ENCODE results near the gene KCTD11.

DNA sequence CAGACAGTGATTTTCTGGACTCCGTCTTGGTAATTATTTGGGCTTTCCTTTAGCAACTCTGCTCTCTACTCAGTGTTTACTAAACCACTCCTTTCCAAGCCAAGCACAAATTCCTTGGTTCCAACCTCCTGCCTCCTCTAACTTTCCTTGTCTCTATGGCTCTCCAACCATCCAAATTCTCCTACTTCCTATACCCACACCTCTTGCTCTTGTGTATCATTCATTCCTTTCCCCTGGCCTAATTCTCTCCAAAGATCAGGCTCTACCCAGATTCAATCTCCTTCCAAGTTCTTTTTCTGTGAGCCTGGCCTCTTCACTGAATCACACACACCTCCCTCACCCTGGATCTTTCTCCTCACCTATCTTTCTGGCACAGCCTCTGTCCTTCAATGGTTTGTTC is 24.0 kb upstream of the KCTD11 start:
- TF ChIP-seq, protein P1, sequence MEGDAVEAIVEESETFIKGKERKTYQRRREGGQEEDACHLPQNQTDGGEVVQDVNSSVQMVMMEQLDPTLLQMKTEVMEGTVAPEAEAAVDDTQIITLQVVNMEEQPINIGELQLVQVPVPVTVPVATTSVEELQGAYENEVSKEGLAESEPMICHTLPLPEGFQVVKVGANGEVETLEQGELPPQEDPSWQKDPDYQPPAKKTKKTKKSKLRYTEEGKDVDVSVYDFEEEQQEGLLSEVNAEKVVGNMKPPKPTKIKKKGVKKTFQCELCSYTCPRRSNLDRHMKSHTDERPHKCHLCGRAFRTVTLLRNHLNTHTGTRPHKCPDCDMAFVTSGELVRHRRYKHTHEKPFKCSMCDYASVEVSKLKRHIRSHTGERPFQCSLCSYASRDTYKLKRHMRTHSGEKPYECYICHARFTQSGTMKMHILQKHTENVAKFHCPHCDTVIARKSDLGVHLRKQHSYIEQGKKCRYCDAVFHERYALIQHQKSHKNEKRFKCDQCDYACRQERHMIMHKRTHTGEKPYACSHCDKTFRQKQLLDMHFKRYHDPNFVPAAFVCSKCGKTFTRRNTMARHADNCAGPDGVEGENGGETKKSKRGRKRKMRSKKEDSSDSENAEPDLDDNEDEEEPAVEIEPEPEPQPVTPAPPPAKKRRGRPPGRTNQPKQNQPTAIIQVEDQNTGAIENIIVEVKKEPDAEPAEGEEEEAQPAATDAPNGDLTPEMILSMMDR (IDR thresholded peaks at IDR 0.05), result no peak
- TF ChIP-seq EZH2 (IDR thresholded peaks at IDR 0.05; ENCODE audit: borderline replicate concordance, insufficient read depth, low read depth, low read length, poor library complexity, severe bottlenecking), result no peak
